Measurements from ENCODE around the gene CHST10.

GRCh38 chr2:100406120-100406508 lies 11.4 kb downstream of the CHST10 start:
- TF ChIP-seq CTCF (IDR thresholded peaks at IDR 0.05 in 2 of 3, conservative IDR thresholded peaks at IDR 0.05 in 1 of 3; ENCODE audit: control insufficient read depth in 2 of 3, extremely low read depth in 1 of 3, insufficient read depth in 1 of 3, low read depth in 3 of 3, low read length in 3 of 3) (no peak), NRF1 (conservative IDR thresholded peaks at IDR 0.05; ENCODE audit: low read depth, low read length) (no peak)

Data from GM12878 (cell line).